SK-N-SH (cell line): Measurements from ENCODE around the gene ZBTB34. TPM values are rescaled to one million over a fixed set of nuclear protein-coding genes. Genes with fewer than 3 reads are reported as not detected.

Experiments used
- CTCF ChIA-PET: fragments of 300-600, 350-600 bp; formaldehyde crosslinking; extraction: SDS; loops from one replicate; lab custom pipeline; 2021; lab: Yijun Ruan, JAX
- POLR2A ChIA-PET: fragments of 350-600 bp; sonication (Branson Sonifier 250); formaldehyde crosslinking; extraction: SDS; loops from one replicate; lab custom pipeline; 2020; ENCODE audit warnings: antibody characterized with exemption, inconsistent platforms; lab: Yijun Ruan, JAX
- DNase-seq: peaks from one replicate; pipeline ENCODE4 v3.0.0; 2012
- H2AFZ ChIP-seq: fragments of 200-600 bp; sonication (generic); 2 replicates; pipeline ENCODE4 v1.8.1; 2016; ENCODE audit warnings: antibody characterized with exemption, mild to moderate bottlenecking, low read depth
- H3F3A ChIP-seq: fragments of 200-600 bp; sonication (generic); replicated peaks from 2 replicates; pipeline ENCODE3; 2016; ENCODE audit warnings: antibody characterized with exemption, mild to moderate bottlenecking; ENCODE audit not compliant: insufficient read depth
- H3K27ac ChIP-seq, 2 experiments: fragments of 200-500 bp in 1 of 2; fragments of 200-600 bp in 1 of 2; sonication (Bioruptor generic) in 1 of 2; sonication (generic), shearing (Covaris generic) in 1 of 2; 2 replicates each; pipeline versions ENCODE4 v1.5.1 to v1.6.1; 2014 to 2016; ENCODE audit warnings: low read depth in 2 of 2, inconsistent platforms in 1 of 2, low read length in 1 of 2, mild to moderate bottlenecking in 1 of 2, mixed read lengths in 1 of 2
- H3K27me3 ChIP-seq: fragments of 200-600 bp; sonication (generic), shearing (Covaris generic); 2 replicates; pipeline ENCODE4 v1.6.1; 2016; ENCODE audit warnings: mixed run types; ENCODE audit not compliant: insufficient read depth
- H3K36me3 ChIP-seq, 2 experiments: fragments of 200-500 bp in 1 of 2; fragments of 200-600 bp in 1 of 2; sonication (Bioruptor generic) in 1 of 2; sonication (generic) in 1 of 2; replicated peaks in 1 of 2; 2 replicates each; pipeline versions ENCODE3 to v1.5.1; 2014 to 2016; ENCODE audit warnings: low read length in 1 of 2, mild to moderate bottlenecking in 1 of 2; ENCODE audit not compliant: insufficient read depth in 2 of 2, control insufficient read depth in 1 of 2
- H3K4me1 ChIP-seq, 2 experiments: fragments of 200-500 bp in 1 of 2; fragments of 200-600 bp in 1 of 2; sonication (Bioruptor generic) in 1 of 2; sonication (generic), shearing (Covaris generic) in 1 of 2; 2 replicates each; pipeline versions ENCODE4 v1.5.1 to v1.6.1; 2014 to 2016; ENCODE audit warnings: low read depth in 1 of 2, low read length in 1 of 2, mixed run types in 1 of 2; ENCODE audit not compliant: insufficient read depth in 2 of 2, control insufficient read depth in 1 of 2
- H3K4me2 ChIP-seq: fragments of 200-600 bp; sonication (generic), shearing (Covaris generic); 2 replicates; pipeline ENCODE4 v1.6.1; 2017; ENCODE audit warnings: mixed run types
- H3K4me3 ChIP-seq, 2 experiments: fragments of 200-500 bp in 1 of 2; fragments of 200-600 bp in 1 of 2; sonication (Bioruptor generic) in 1 of 2; sonication (generic), shearing (Covaris generic) in 1 of 2; 2 replicates each; pipeline versions ENCODE4 v1.5.1 to v1.8.1; 2014 to 2016; ENCODE audit warnings: low read depth in 2 of 2, inconsistent platforms in 1 of 2, low read length in 1 of 2, mild to moderate bottlenecking in 1 of 2, mixed read lengths in 1 of 2, moderate library complexity in 1 of 2
- H3K79me2 ChIP-seq: fragments of 200-600 bp; sonication (generic); 2 replicates; pipeline ENCODE4 v1.8.1; 2017; ENCODE audit warnings: mild to moderate bottlenecking; ENCODE audit not compliant: insufficient read depth
- H3K9ac ChIP-seq: fragments of 200-600 bp; sonication (generic); 2 replicates; pipeline ENCODE4 v1.6.1; 2017; ENCODE audit warnings: mixed run types
- H3K9me2 ChIP-seq: fragments of 200-600 bp; sonication (generic); 2 replicates; pipeline ENCODE4 v1.6.1; 2017; ENCODE audit warnings: mixed run types
- H3K9me3 ChIP-seq: fragments of 200-600 bp; sonication (generic); 2 replicates; pipeline ENCODE4 v1.6.1; 2017; ENCODE audit warnings: mixed run types, mild to moderate bottlenecking, moderate library complexity
- H4K20me1 ChIP-seq: fragments of 200-600 bp; sonication (generic); 2 replicates; pipeline ENCODE4 v1.6.1; 2017; ENCODE audit warnings: mild to moderate bottlenecking, mixed run types; ENCODE audit not compliant: insufficient read depth
- CHD2 ChIP-seq: fragments of 150-350 bp; IDR thresholded peaks from 2 replicates; pipeline ENCODE4 v1.6.1; 2018; ENCODE audit warnings: low read length; ENCODE audit not compliant: partially characterized antibody
- ELF1 ChIP-seq: IDR thresholded peaks from 2 replicates; pipeline ENCODE4 v1.4.0; 2012
- FOSL2 ChIP-seq: IDR thresholded peaks from 2 replicates; pipeline ENCODE4 v1.4.0; 2012; ENCODE audit warnings: low read depth, mild to moderate bottlenecking, moderate library complexity, borderline replicate concordance
- GABPA ChIP-seq: IDR thresholded peaks from 2 replicates; pipeline ENCODE4 v1.4.0; 2012; ENCODE audit warnings: low read depth, mild to moderate bottlenecking
- GATA2 ChIP-seq: sonication (generic); formaldehyde crosslinking; IDR thresholded peaks from 2 replicates; pipeline ENCODE4 v1.5.0; 2020; ENCODE audit warnings: mild to moderate bottlenecking, missing genetic modification reagents
- JUND ChIP-seq: IDR thresholded peaks from 2 replicates; pipeline ENCODE4 v1.4.0; 2012
- MEF2A ChIP-seq: IDR thresholded peaks from 2 replicates; pipeline ENCODE4 v1.4.0; 2012; ENCODE audit warnings: low read depth, borderline replicate concordance
- MXI1 ChIP-seq: IDR thresholded peaks from 2 replicates; pipeline ENCODE4 v1.6.1; 2012; ENCODE audit warnings: mild to moderate bottlenecking, low read depth, low read length, improper control_type of control experiment
- NFIC ChIP-seq: IDR thresholded peaks from 2 replicates; pipeline ENCODE4 v1.4.0; 2012; ENCODE audit warnings: borderline replicate concordance
- POLR2AphosphoS5 ChIP-seq: IDR thresholded peaks from 2 replicates; pipeline ENCODE4 v1.6.1; 2012; ENCODE audit warnings: low read depth, low read length
- RAD21 ChIP-seq: IDR thresholded peaks from 2 replicates; pipeline ENCODE4 v1.6.1; 2012; ENCODE audit warnings: mild to moderate bottlenecking, low read length
- RXRA ChIP-seq: IDR thresholded peaks from 2 replicates; pipeline ENCODE4 v1.4.0; 2012; ENCODE audit warnings: low read depth, mild to moderate bottlenecking, borderline replicate concordance
- SIN3A ChIP-seq: IDR thresholded peaks from 2 replicates; pipeline ENCODE4 v1.6.1; 2012; ENCODE audit warnings: low read depth, mild to moderate bottlenecking, low read length, moderate library complexity, borderline replicate concordance
- TEAD4 ChIP-seq: IDR thresholded peaks from 2 replicates; pipeline ENCODE4 v1.4.0; 2012; ENCODE audit warnings: mild to moderate bottlenecking, borderline replicate concordance; ENCODE audit not compliant: insufficient read depth
- YY1 ChIP-seq: IDR thresholded peaks from 2 replicates; pipeline ENCODE4 v1.4.0; 2012; ENCODE audit warnings: low read depth, mild to moderate bottlenecking
- WGBS: methylation state at CpG from one replicate; pipeline ENCODE4 v1.1.6; 2017; ENCODE audit warnings: low lambda C conversion rate; 5-methylcytosine and 5-hydroxymethylcytosine counted together
- polyA plus RNA-seq, 3 experiments: library from polyadenylated mRNA; depleted of rRNA; stranded (reverse); fragments of >200 nt; gene quantifications; 2 replicates each; pipeline ENCODE4 v1.2.3, GENCODE V29; 2012
- TF ChIP-seq, protein P1 (sequence below): IDR thresholded peaks from 2 replicates; pipeline ENCODE4 v1.4.0; 2012; ENCODE audit warnings: low read depth
- TF ChIP-seq, protein P2 (sequence below): fragments of 200-600 bp; sonication (generic); IDR thresholded peaks from 2 replicates; pipeline ENCODE4 v1.6.1; 2017; ENCODE audit warnings: antibody characterized with exemption, mild to moderate bottlenecking, moderate library complexity
- TF ChIP-seq, protein P3 (sequence below): IDR thresholded peaks from 2 replicates; pipeline ENCODE4 v1.4.0; 2012; ENCODE audit warnings: low read depth, borderline replicate concordance
- TF ChIP-seq, protein P4 (sequence below): IDR thresholded peaks from 2 replicates; pipeline ENCODE4 v1.4.0; 2012; ENCODE audit warnings: low read depth, borderline replicate concordance
- TF ChIP-seq, protein P5 (sequence below): fragments of 150-350 bp; IDR thresholded peaks from 2 replicates; pipeline ENCODE4 v1.6.1; 2017; ENCODE audit warnings: antibody characterized with exemption, low read length, low read depth, borderline replicate concordance

The ZBTB34 gene
- polyA plus RNA-seq, 1 of the 3 experiments (the other 2 are of a cell fraction) = 2.9 TPM

DNA sequence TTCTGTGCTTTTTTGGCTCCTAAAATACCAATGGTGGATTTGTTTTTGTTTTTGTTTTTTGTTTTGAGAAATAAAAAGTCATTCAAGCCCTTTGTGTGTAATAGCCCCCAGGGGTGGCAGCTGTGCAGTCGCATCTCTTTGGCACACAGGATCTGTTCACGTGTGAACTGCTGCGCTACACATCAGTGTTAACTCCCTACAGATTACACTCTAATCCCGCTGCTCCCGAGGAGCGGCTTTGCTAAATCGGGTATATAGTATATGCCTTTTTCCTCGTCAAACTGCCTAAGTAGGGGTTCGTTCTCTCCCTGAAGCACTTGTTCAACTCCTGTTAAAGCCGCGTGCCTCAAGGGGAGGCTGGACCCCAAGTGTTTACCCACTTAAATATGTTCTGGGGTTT lies 22.3 kb downstream of the ZBTB34 start:
- peaks cover 39% of the 10 kb centered on the region; the same call in 1 of the 2 replicates for H3K79me2 ChIP-seq
- POLR2A ChIA-PET = no interaction called here
- H4K20me1 ChIP-seq = peaks cover 29% of the 10 kb centered on the region

DNA sequence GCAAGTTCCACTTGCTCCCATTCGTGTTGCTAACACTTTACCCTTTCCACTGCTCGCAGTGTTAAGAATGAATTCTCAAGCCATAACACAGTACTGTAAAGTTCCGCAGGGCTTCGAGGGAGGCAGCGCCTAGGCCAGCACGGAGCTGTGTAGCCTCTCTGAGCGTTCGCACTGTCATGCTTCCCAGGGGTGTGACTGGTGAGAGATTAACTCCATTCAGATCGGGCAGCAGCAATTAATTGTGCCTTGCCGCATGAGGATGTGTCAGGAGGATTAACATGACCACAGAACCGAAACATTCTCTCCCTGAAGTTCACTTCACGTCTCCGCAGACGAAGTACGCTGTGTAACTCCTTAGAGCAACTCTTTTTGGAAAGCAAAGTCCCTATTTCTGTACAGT lies 23.2 kb downstream of the ZBTB34 start:
- peaks cover 24 to 49% of the 10 kb centered on the region in 2 experiments for H3K36me3 ChIP-seq
- no peaks in the 10 kb centered on the region for H3K9me2 ChIP-seq
- no peaks in the 10 kb centered on the region; a peak in 1 of 4 replicates for H3K4me1 ChIP-seq
- 85% methylated on average over 15 of the region's 15 CpGs for WGBS
- no peak overlapping the region for H3K4me2 ChIP-seq
- no peaks in the 10 kb centered on the region for H3K27me3 ChIP-seq
- no peaks in the 10 kb centered on the region for H3F3A ChIP-seq
- ChIA-PET CTCF (no interaction called here), POLR2A (no interaction called here)
- no peak for DNase-seq
- no peak overlapping the region for H3K9ac ChIP-seq
- H3K4me3 ChIP-seq = no peak overlapping the region
- peaks cover 33% of the 10 kb centered on the region; the same call in 1 of the 2 replicates for H3K79me2 ChIP-seq
- H3K27ac ChIP-seq = no peak overlapping the region
- no peaks in the 10 kb centered on the region for H3K9me3 ChIP-seq
- peaks cover 29% of the 10 kb centered on the region for H4K20me1 ChIP-seq
- no peak overlapping the region for H2AFZ ChIP-seq
- TF ChIP-seq, protein P1, sequence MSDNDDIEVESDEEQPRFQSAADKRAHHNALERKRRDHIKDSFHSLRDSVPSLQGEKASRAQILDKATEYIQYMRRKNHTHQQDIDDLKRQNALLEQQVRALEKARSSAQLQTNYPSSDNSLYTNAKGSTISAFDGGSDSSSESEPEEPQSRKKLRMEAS = no peak
- TF ChIP-seq RXRA = no peak
- no peak for TF ChIP-seq NFIC
- TF ChIP-seq, protein P2, sequence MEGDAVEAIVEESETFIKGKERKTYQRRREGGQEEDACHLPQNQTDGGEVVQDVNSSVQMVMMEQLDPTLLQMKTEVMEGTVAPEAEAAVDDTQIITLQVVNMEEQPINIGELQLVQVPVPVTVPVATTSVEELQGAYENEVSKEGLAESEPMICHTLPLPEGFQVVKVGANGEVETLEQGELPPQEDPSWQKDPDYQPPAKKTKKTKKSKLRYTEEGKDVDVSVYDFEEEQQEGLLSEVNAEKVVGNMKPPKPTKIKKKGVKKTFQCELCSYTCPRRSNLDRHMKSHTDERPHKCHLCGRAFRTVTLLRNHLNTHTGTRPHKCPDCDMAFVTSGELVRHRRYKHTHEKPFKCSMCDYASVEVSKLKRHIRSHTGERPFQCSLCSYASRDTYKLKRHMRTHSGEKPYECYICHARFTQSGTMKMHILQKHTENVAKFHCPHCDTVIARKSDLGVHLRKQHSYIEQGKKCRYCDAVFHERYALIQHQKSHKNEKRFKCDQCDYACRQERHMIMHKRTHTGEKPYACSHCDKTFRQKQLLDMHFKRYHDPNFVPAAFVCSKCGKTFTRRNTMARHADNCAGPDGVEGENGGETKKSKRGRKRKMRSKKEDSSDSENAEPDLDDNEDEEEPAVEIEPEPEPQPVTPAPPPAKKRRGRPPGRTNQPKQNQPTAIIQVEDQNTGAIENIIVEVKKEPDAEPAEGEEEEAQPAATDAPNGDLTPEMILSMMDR = no peak
- TF ChIP-seq GABPA = no peak
- no peak for TF ChIP-seq MXI1
- TF ChIP-seq ELF1 = no peak
- TF ChIP-seq POLR2AphosphoS5 = no peak
- TF ChIP-seq, protein P3, sequence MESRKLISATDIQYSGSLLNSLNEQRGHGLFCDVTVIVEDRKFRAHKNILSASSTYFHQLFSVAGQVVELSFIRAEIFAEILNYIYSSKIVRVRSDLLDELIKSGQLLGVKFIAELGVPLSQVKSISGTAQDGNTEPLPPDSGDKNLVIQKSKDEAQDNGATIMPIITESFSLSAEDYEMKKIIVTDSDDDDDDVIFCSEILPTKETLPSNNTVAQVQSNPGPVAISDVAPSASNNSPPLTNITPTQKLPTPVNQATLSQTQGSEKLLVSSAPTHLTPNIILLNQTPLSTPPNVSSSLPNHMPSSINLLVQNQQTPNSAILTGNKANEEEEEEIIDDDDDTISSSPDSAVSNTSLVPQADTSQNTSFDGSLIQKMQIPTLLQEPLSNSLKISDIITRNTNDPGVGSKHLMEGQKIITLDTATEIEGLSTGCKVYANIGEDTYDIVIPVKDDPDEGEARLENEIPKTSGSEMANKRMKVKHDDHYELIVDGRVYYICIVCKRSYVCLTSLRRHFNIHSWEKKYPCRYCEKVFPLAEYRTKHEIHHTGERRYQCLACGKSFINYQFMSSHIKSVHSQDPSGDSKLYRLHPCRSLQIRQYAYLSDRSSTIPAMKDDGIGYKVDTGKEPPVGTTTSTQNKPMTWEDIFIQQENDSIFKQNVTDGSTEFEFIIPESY = no peak
- TF ChIP-seq MEF2A = no peak

More for the DNA sequence above, 22.3 kb downstream of the ZBTB34 start:
- TF ChIP-seq FOSL2 = no peak
- TF ChIP-seq CHD2 = no peak
- TF ChIP-seq, protein P1 = no peak
- no peak for TF ChIP-seq TEAD4
- no peak for TF ChIP-seq YY1
- TF ChIP-seq, protein P2 = no peak
- no peak for TF ChIP-seq GATA2
- TF ChIP-seq, protein P4, sequence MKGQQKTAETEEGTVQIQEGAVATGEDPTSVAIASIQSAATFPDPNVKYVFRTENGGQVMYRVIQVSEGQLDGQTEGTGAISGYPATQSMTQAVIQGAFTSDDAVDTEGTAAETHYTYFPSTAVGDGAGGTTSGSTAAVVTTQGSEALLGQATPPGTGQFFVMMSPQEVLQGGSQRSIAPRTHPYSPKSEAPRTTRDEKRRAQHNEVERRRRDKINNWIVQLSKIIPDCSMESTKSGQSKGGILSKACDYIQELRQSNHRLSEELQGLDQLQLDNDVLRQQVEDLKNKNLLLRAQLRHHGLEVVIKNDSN = no peak
- TF ChIP-seq RAD21 = no peak
- TF ChIP-seq SIN3A = no peak
- TF ChIP-seq GABPA = no peak
- TF ChIP-seq, protein P5, sequence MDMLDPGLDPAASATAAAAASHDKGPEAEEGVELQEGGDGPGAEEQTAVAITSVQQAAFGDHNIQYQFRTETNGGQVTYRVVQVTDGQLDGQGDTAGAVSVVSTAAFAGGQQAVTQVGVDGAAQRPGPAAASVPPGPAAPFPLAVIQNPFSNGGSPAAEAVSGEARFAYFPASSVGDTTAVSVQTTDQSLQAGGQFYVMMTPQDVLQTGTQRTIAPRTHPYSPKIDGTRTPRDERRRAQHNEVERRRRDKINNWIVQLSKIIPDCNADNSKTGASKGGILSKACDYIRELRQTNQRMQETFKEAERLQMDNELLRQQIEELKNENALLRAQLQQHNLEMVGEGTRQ = no peak
- TF ChIP-seq JUND = no peak
- Histone ChIP-seq H3K27ac (no peak overlapping the region), H3K27me3 (no peaks in the 10 kb centered on the region), H3K4me1 (no peaks in the 10 kb centered on the region; a peak in 1 of 4 replicates), H3K36me3 (peaks cover 28 to 49% of the 10 kb centered on the region in 2 experiments), H3K4me3 (no peak overlapping the region), H2AFZ (no peak overlapping the region), H3K9me2 (no peaks in the 10 kb centered on the region), H3F3A (no peaks in the 10 kb centered on the region), H3K4me2 (no peak overlapping the region), H3K9ac (no peak overlapping the region), H3K9me3 (no peaks in the 10 kb centered on the region)
- 93% methylated on average over 11 of the region's 11 CpGs for WGBS
- CTCF ChIA-PET = interaction anchor here (1.7 kb wide), 1 partner anchor 10 kb away, joined by 4 read pairs; no protein-coding TSS in a partner anchor
- no peak for DNase-seq
